H1 (cell line): ENCODE measurements around the gene CGN. TPM values are rescaled to one million over a fixed set of nuclear protein-coding genes. Genes with fewer than 3 reads are reported as not detected.

Experiments
- ATF3 ChIP-seq: IDR thresholded peaks from 2 replicates; pipeline ENCODE4 v1.6.1; 2011; ENCODE audit warnings: low read depth, mild to moderate bottlenecking, low read length; ENCODE audit not compliant: insufficient read depth
- BCL11A ChIP-seq, 2 experiments: IDR thresholded peaks; one replicate each; pipeline ENCODE4 v1.6.1; 2011; ENCODE audit warnings: low read depth in 2 of 2, low read length in 2 of 2, mild to moderate bottlenecking in 2 of 2
- CHD2 ChIP-seq: IDR thresholded peaks from 2 replicates; pipeline ENCODE4 v1.6.1; 2012; ENCODE audit warnings: low read length, improper control_type of control experiment
- CREB1 ChIP-seq: IDR thresholded peaks from 2 replicates; pipeline ENCODE4 v1.6.1; 2012; ENCODE audit warnings: inconsistent platforms
- EGR1 ChIP-seq: IDR thresholded peaks from 2 replicates; pipeline ENCODE4 v1.6.1; 2011; ENCODE audit warnings: low read depth, low read length, borderline replicate concordance
- HDAC6 ChIP-seq: IDR thresholded peaks from one replicate; pipeline ENCODE4 v1.7.1; 2012; ENCODE audit warnings: low read depth, mild to moderate bottlenecking, inconsistent platforms, low read length, moderate library complexity
- KDM5A ChIP-seq: fragments of 200-600 bp; IDR thresholded peaks from 2 replicates; pipeline ENCODE4 v1.7.1; 2012; ENCODE audit warnings: mild to moderate bottlenecking, low read length, inconsistent platforms, mixed read lengths
- POLR2AphosphoS5 ChIP-seq: IDR thresholded peaks from 2 replicates; pipeline ENCODE4 v1.6.1; 2011; ENCODE audit warnings: low read depth, low read length
- RBBP5 ChIP-seq: IDR thresholded peaks from 2 replicates; pipeline ENCODE4 v1.7.1; 2012; ENCODE audit warnings: low read depth, mild to moderate bottlenecking, inconsistent platforms, low read length, moderate library complexity, borderline replicate concordance
- RFX5 ChIP-seq: IDR thresholded peaks from 2 replicates; pipeline ENCODE4 v1.6.1; 2011; ENCODE audit warnings: low read depth, low read length, improper control_type of control experiment, borderline replicate concordance
- RXRA ChIP-seq: IDR thresholded peaks from 2 replicates; pipeline ENCODE4 v1.6.1; 2011; ENCODE audit warnings: low read depth, mild to moderate bottlenecking, low read length, moderate library complexity; ENCODE audit not compliant: insufficient read depth
- SAP30 ChIP-seq: fragments of 300-600 bp; sonication (generic); IDR thresholded peaks from 2 replicates; pipeline ENCODE4 v1.7.1; 2012; ENCODE audit warnings: low read length, moderate library complexity, mild to moderate bottlenecking, inconsistent platforms; ENCODE audit not compliant: insufficient read depth, insufficient replicate concordance
- SIN3A ChIP-seq, 2 experiments: IDR thresholded peaks in 1 of 2; conservative IDR thresholded peaks in 1 of 2; 2 replicates each; pipeline ENCODE4 v1.6.1; 2011 to 2012; ENCODE audit warnings: low read length in 2 of 2, improper control_type of control experiment in 1 of 2, low read depth in 1 of 2, mild to moderate bottlenecking in 1 of 2
- SIRT6 ChIP-seq: IDR thresholded peaks from one replicate; pipeline ENCODE4 v1.7.1; 2012; ENCODE audit warnings: low read length, inconsistent platforms
- TAF7 ChIP-seq: optimal IDR thresholded peaks from 2 replicates; pipeline ENCODE3; 2011; ENCODE audit warnings: low read depth, mild to moderate bottlenecking, inconsistent platforms, low read length, moderate library complexity, borderline replicate concordance
- TBP ChIP-seq: IDR thresholded peaks from 2 replicates; pipeline ENCODE4 v1.6.1; 2011; ENCODE audit warnings: low read depth, low read length, improper control_type of control experiment
- TCF12 ChIP-seq: IDR thresholded peaks from 2 replicates; pipeline ENCODE4 v1.6.1; 2011; ENCODE audit warnings: low read depth, mild to moderate bottlenecking, low read length
- ZNF274 ChIP-seq: IDR thresholded peaks from 2 replicates; pipeline ENCODE4 v1.7.0; 2012; ENCODE audit warnings: low read length, borderline replicate concordance; ENCODE audit errors: extremely low read depth
- polyA plus RNA-seq, 7 experiments: library from polyadenylated mRNA; depleted of rRNA in 3 of 7; stranded (reverse) in 5 of 7; unstranded in 2 of 7; fragments of >200 nt in 5 of 7; fragments of 200-250 nt in 2 of 7; gene quantifications; 1 replicate in 5 of 7; 2 replicates in 1 of 7; 4 replicates in 1 of 7; pipeline versions ENCODE4 v1.2.1 to v1.2.3, GENCODE V29; 2011 to 2013; ENCODE audit warnings: missing spikeins in 2 of 7, mixed read lengths in 2 of 7
- total RNA-seq: library from RNA; stranded (reverse); fragmentation: NEBNext Ultra II Directional; extraction: Animal tissue kit (Norgen Biotek cat#: 25700); gene quantifications from 2 replicates; pipeline ENCODE4 v1.2.1, GENCODE V29; 2021
- TF ChIP-seq, protein P1 (sequence below): IDR thresholded peaks from 2 replicates; pipeline ENCODE4 v1.6.1; 2012; ENCODE audit warnings: inconsistent platforms
- TF ChIP-seq, protein P2 (sequence below), 3 experiments: IDR thresholded peaks; 1 replicate in 2 of 3; 2 replicates in 1 of 3; pipeline versions ENCODE4 v1.5.1 to v1.6.1; 2011; ENCODE audit warnings: low read length in 3 of 3, mild to moderate bottlenecking in 3 of 3, inconsistent platforms in 2 of 3, low read depth in 1 of 3, moderate library complexity in 1 of 3; ENCODE audit not compliant: insufficient read depth in 1 of 3; ENCODE audit errors: control extremely low read depth in 1 of 3

The CGN gene
- total and polyA plus RNA-seq, 2 of the 8 experiments (the other 6 are each of a cell fraction or from before 2014, with no cell fraction given): 15.9 to 52.7 TPM

DNA sequence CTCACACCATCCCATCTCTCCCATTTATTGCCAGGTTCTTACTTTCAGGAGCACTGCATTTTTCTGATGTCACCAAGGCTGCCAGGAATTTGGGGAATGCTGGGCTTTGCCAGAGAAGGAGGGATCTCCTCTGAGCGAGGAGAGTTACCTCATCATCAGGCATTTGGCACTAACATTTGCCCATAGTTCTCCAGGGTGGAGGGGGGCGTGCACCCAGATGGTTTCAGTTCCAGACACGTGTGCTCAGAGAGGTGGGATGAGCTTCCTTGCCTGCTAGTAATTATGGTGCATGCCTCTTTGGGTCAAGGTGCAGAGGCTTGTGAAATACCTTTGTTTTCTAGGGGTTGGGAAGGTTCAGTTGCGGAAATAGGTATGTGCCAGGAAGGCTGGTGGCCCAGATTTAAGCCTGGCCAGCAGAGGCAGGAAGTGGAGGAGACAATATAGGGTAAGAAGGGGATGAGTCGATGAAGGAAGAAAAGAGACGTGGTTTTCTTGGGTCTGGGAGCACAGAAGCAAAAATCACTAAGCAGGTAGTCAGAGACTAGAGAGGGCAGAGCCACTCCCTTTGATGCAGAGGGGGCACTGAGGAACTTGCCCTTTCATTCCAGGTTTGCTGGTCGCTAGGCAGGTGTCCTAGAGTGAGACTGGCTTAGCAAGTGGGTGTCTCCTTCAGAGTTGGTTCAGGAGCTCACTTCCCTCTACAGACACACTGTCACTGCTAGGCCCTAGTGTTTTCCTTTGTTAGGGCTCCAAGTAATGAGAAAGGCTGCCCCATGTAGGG lies 36.1 kb downstream of the CGN start (continued):
- TF ChIP-seq, protein P1, sequence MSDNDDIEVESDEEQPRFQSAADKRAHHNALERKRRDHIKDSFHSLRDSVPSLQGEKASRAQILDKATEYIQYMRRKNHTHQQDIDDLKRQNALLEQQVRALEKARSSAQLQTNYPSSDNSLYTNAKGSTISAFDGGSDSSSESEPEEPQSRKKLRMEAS: no peak; the same call in 1 of the 2 replicates
- TF ChIP-seq SIN3A (conservative IDR thresholded peaks at IDR 0.05 in 1 of 2, IDR thresholded peaks at IDR 0.05 in 1 of 2; ENCODE audit: low read depth in 1 of 2, low read length in 2 of 2): peak in 1 of 2 experiments; percentile 49; a peak in 1 of 4 replicates
- TF ChIP-seq TAF7: no peak
- no peak for TF ChIP-seq TCF12
- TF ChIP-seq ZNF274: no peak
- TF ChIP-seq, protein P2, sequence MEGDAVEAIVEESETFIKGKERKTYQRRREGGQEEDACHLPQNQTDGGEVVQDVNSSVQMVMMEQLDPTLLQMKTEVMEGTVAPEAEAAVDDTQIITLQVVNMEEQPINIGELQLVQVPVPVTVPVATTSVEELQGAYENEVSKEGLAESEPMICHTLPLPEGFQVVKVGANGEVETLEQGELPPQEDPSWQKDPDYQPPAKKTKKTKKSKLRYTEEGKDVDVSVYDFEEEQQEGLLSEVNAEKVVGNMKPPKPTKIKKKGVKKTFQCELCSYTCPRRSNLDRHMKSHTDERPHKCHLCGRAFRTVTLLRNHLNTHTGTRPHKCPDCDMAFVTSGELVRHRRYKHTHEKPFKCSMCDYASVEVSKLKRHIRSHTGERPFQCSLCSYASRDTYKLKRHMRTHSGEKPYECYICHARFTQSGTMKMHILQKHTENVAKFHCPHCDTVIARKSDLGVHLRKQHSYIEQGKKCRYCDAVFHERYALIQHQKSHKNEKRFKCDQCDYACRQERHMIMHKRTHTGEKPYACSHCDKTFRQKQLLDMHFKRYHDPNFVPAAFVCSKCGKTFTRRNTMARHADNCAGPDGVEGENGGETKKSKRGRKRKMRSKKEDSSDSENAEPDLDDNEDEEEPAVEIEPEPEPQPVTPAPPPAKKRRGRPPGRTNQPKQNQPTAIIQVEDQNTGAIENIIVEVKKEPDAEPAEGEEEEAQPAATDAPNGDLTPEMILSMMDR (IDR thresholded peaks at IDR 0.05; ENCODE audit: control extremely low read depth in 1 of 3, insufficient read depth in 1 of 3, low read depth in 1 of 3, low read length in 3 of 3): no peak
- no peak for TF ChIP-seq TBP
- TF ChIP-seq RFX5: no peak
- 0 out of 2 replicates have a peak, but pooled peaks have one; percentile 31 for TF ChIP-seq CHD2
- TF ChIP-seq EGR1: no peak
- TF ChIP-seq SIRT6: no peak
- no peak for TF ChIP-seq RXRA
- TF ChIP-seq CREB1: peak; percentile 59
- TF ChIP-seq SAP30: no peak
- no peak for TF ChIP-seq BCL11A (IDR thresholded peaks at IDR 0.05; ENCODE audit: low read depth in 2 of 2, low read length in 2 of 2)
- peak; percentile 44; the same call in 1 of the 2 replicates for TF ChIP-seq POLR2AphosphoS5
- TF ChIP-seq RBBP5: 0 out of 2 replicates have a peak, but pooled peaks have one; percentile 36
- TF ChIP-seq KDM5A: no peak
- TF ChIP-seq HDAC6: no peak
- TF ChIP-seq ATF3: 0 out of 2 replicates have a peak, but pooled peaks have one; percentile 43
